Left colon (tissue), 2 donors: ENCODE measurements around the gene HSD17B12. TPM values are rescaled to one million over a fixed set of nuclear protein-coding genes. Genes with fewer than 3 reads are reported as not detected.

Source experiments
- ATAC-seq: fragments of 200-7000 bp; cut with Tn5 transposase; one replicate; pipeline ENCODE4 v1.9.1; 2020; ENCODE audit warnings: mild to moderate bottlenecking, moderate library complexity
- DNase-seq, 2 donors: peaks; one replicate each; pipeline ENCODE4 v3.0.0-alpha.2; 2020
- intact Hi-C, 2 donors: fragments of 100-400 bp; cut with DNase I in 1 of 2; cut with micrococcal nuclease in 1 of 2; formaldehyde crosslinking; loops; one replicate each; pipeline versions ENCODE4 v1.11.2 to v1.14.0; 2022; cut with DNase I, micrococcal nuclease
- total RNA-seq, 2 donors: library from RNA; stranded (reverse); fragmentation: NEBNext Ultra II Directional; extraction: Animal tissue kit (Norgen Biotek cat#: 25700); gene quantifications; one replicate each; pipeline ENCODE4 v1.2.1, GENCODE V29; 2021
- donor health status: DM: no; HTN: no; CAD: no.
- donor health status: DM: yes; HTN: yes; CAD: no.

Gene HSD17B12
- total RNA-seq, 2 donors from 2014 or later, result 122 to 139 TPM

DNA sequence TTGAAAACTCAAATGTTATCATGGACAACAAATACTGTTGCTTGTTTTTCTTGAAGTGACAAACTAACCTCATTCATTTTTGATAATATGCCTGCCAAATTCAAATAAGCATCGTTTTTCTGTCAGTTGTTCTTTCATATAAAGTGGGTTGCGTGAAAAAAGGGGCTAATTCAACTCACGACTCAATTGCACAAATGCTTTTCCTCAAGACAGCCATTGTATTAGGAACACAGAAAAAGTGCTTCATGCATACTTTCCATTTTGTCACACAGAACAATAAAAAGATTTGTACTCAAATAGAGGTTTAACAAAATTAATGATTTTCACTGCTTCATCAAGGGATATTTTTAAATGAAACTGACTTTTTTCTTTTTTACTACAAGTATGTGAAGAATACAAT, 105.5 kb downstream of the HSD17B12 start:
- DNase-seq (no peak), ATAC-seq (no peak)
- intact Hi-C loops, result no loop called here

GRCh38 chr11:43787824-43788223, 107.3 kb downstream of the HSD17B12 start:
- intact Hi-C loops, result no loop called here
- no peak for ATAC-seq

GRCh38 chr11:43788421-43788820, 107.9 kb downstream of the HSD17B12 start:
- intact Hi-C loops, result no loop called here
- DNase-seq (peak; percentile 40 to 70), ATAC-seq (peak; percentile 97)

More at GRCh38 chr11:43787824-43788223, 107.3 kb downstream of the HSD17B12 start:
- no peak for DNase-seq

- no peak for ATAC-seq
- no peak for DNase-seq
- intact Hi-C loops, result no loop called here
Measured at GRCh38 chr11:43789700-43790443, 109.3 kb downstream of the HSD17B12 start.

GRCh38 chr11:43790444-43790794, 109.9 kb downstream of the HSD17B12 start:
- intact Hi-C loops, result no loop called here
- no peak for DNase-seq
- ATAC-seq, result no peak

DNA sequence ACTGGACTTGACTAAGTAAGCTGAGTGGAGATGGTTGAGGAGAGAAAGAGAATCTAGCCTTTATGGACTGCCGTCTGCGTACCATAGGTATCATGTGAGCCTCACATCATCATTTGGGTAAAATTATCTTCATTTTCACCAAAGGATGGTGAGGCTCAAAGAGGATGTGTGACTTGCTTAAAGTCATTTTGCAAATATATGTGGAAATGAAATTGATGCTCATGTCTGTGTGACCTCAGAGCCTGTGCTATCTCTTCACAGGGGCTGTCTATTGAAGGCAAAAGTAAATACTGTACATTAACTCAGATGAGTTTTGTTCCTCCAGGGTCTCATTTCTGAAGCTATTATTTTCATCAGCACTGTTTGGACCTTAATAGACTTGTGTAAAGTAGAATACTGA, 116.8 kb downstream of the HSD17B12 start:
- DNase-seq (no peak), ATAC-seq (no peak)
- intact Hi-C loops, result no loop called here

- intact Hi-C loops, result no loop called here
- DNase-seq, result no peak
- ATAC-seq, result peak; percentile 57
Measured at GRCh38 chr11:43797866-43798265, 117.3 kb downstream of the HSD17B12 start.

DNA sequence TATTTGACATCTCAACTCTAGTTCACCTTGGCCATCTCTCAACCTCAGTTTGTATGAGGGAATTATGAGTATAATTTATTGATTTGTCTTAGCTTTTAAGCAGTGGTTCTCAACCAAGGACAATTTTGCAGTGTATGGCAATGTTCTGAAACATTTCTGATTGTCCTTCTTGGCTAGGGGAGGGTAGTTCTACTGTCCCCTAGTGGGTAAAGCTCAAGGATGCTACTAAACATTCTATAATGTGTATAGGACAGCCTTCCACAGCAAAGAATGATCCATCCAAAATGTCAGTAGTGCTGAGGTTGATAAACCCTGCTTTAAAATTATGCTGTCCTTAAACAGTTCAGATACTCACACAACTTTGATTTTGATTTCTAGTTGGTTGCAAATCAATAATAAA, 122.0 kb downstream of the HSD17B12 start:
- ATAC-seq, result peak; percentile 30
- DNase-seq, result no peak
- intact Hi-C loops, result no loop called here

DNA sequence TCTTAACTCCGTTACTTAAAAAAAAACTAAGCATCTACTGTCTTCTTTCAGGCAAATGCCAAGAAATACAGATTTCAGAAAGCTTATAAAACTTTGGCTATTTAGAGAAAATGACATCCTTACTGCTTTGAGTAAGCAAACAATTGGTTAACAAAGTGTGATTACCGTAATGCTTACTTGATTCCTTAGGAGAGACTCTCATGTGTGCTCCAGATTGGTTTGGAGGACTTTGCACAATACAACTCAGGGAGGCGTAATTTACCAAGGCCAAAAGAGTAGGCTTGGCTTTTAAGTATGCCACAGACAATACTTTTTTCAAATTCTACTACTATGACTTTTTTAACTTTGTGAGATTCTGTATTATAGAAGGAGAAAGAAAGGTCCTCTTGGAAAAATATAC, 123.2 kb downstream of the HSD17B12 start:
- intact Hi-C loops, result no loop called here
- ATAC-seq (no peak), DNase-seq (no peak)

DNA sequence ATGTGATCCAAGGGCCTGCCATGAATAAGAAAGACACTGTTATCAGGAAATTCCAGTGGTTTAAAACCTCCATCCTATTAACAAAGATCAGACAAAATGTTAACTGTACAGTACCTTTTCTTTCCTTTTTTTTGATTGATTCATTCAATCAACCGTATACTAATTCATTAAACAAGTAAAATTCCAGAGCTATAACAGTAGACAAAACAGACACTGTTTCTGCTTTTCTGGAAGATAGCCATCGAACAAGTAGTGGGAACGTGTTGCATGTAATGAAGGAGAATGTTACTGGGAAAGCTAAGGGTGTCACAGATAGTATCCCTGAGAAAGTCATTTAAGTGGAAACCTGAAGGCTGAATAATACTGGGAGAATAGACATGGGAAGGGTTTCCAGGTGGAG, 126.4 kb downstream of the HSD17B12 start:
- ATAC-seq (no peak), DNase-seq (no peak)
- intact Hi-C loops, result no loop called here

- ATAC-seq, result peak; percentile 81
- DNase-seq, result no peak
Measured at GRCh38 chr11:43810929-43811596, 130.5 kb downstream of the HSD17B12 start.

DNA sequence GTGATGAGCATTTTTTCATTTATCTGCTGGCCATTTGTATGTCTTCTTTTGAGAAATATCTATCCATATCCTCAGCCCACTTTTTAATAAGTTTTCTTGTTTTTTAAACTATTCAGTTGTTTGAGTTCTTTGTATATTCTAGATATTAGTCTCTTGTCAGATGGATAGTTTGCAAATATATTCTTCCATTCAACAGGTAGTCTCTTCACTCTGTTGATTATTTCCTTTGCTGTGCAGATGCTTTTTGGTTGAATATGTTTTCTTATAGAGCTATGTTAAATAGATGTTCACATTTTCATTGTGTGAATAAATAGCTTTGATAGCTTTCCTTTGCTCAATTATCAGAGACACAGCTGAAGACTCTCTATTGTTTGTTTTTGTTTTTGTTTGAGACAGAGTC, 131.9 kb downstream of the HSD17B12 start:
- intact Hi-C loops, result no loop called here
- DNase-seq (no peak), ATAC-seq (no peak)

More at GRCh38 chr11:43810929-43811596, 130.5 kb downstream of the HSD17B12 start:
- intact Hi-C loops, result no loop called here

DNA sequence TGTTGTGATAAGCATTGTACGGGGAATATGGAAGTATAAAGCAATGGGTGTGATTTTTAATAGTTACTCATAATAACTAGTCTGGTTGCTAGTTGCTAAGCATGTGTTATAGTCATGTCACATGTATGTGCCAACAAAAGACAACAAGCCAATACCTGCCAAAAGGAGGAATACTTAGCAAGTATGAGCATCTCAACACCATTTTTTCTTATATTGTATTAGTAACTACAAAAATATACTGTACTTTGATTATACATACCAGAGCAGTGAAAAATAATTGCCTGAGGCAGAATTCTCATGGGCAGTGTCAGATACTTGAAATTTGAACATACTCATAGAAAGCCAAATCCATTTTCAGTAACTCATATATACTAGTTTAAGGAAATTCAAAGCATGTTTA, 137.7 kb downstream of the HSD17B12 start:
- intact Hi-C loops, result no loop called here
- ATAC-seq (no peak), DNase-seq (no peak)

GRCh38 chr11:43819926-43820325, 139.4 kb downstream of the HSD17B12 start:
- ATAC-seq, result no peak
- intact Hi-C loops, result no loop called here
- DNase-seq, result no peak

GRCh38 chr11:43823316-43823715, 142.8 kb downstream of the HSD17B12 start:
- DNase-seq (no peak), ATAC-seq (no peak)
- intact Hi-C loops, result no loop called here

- DNase-seq (no peak), ATAC-seq (no peak)
- intact Hi-C loops, result no loop called here
Measured at GRCh38 chr11:43823851-43824250, 143.3 kb downstream of the HSD17B12 start.

GRCh38 chr11:43825217-43825816, 144.8 kb downstream of the HSD17B12 start:
- DNase-seq (peak in 1 of 2 donors; percentile 6), ATAC-seq (peak; percentile 45)
- intact Hi-C loops, result no loop called here

DNA sequence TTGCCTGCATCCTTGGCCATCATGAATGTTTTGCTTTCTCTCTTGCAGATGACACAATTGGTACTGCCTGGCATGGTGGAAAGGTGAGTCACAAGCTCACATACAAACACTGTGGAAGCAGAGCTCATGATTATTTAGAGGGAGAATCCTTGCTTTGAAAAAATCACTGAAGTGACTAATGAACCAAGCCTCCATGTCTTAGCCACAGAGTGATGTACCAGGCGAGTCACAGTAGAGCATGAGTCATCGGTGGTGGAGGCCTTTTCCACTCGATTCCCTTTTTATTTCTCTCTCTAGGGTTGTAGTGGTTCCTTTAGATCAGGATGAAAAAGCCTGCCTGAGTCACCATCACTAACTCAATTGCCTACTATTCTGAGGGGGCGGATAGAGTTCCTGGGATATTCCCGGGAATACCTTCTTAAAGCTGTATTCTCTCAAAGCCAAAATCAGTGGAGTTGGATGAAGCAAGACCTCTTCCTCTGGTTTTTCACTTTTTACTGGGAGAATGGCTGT, 150.4 kb downstream of the HSD17B12 start:
- intact Hi-C loops, result no loop called here
- ATAC-seq (peak; percentile 17), DNase-seq (no peak)

- ATAC-seq (no peak), DNase-seq (no peak)
- intact Hi-C loops, result no loop called here
Measured at GRCh38 chr11:43832536-43832935, 152.0 kb downstream of the HSD17B12 start.

DNA sequence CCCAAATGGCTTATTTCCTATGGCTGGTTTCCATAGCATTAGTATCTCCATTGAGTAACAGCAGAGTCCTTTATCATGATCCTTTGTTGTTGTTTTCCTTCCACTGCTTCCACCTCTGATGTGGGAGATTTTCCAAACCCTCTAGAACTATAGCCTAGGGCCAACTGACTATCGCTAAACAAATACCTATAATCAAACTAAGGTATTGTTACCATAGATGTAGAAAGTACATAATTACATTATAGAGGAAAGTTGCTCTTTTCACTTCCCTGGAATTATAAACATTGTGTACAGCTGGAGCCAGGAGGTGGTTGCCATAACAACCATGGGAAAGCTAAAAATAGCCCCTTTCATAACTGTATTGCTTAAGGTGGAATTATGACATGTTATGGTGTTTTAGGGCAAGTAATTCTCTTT, 153.1 kb downstream of the HSD17B12 start:
- DNase-seq, result no peak
- peak; percentile 61 for ATAC-seq
- intact Hi-C loops, result no loop called here
